HG03025 (cell line): ENCODE results near the gene PPFIA1.
"Not testable (repeated sequence)": the region's sequence is repeated elsewhere in the genome, so short reads cannot be mapped to it uniquely, and the experiment has no call there.

ENCODE experiments used
- ATAC-seq: cut with Tn5 transposase; IDR thresholded peaks from one replicate; pipeline ENCODE4 v1.9.1; 2021; ENCODE audit warnings: mild to moderate bottlenecking, moderate library complexity; ENCODE audit not compliant: unreplicated experiment, low FRiP score

Gene PPFIA1

GRCh38 chr11:70292863-70293262 lies 22.4 kb downstream of the PPFIA1 start:
- no peak for ATAC-seq

- ATAC-seq = not testable (repeated sequence)
These were observed 24.7 kb downstream of the PPFIA1 start for GRCh38 chr11:70295166-70295565.

- ATAC-seq = no peak
These were observed 26.2 kb downstream of the PPFIA1 start for GRCh38 chr11:70296681-70297080.

- ATAC-seq = no peak
These were observed 26.9 kb downstream of the PPFIA1 start for GRCh38 chr11:70297341-70297740.

- no peak for ATAC-seq
These were observed 27.9 kb downstream of the PPFIA1 start for GRCh38 chr11:70298243-70298915.

DNA sequence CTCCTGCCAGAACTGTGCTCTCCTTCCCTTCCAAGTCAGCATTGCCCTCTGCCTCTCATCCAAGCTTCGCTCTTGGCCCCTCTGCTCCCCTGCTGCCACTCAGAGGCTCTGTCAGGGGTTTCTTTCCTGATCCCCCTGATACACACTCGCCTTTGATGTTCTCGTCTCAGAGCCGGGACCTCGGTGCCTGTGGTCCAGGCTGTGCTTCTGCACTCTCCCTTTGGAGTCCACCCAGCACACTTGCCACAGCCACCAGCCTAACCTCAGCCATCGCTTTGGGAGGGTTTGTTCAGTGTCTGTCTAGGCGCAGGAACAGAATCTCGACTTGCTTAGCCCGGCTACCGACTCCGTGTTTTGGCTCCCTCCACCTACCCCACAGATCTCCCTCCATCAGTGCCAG lies 29.1 kb downstream of the PPFIA1 start:
- ATAC-seq = no peak

DNA sequence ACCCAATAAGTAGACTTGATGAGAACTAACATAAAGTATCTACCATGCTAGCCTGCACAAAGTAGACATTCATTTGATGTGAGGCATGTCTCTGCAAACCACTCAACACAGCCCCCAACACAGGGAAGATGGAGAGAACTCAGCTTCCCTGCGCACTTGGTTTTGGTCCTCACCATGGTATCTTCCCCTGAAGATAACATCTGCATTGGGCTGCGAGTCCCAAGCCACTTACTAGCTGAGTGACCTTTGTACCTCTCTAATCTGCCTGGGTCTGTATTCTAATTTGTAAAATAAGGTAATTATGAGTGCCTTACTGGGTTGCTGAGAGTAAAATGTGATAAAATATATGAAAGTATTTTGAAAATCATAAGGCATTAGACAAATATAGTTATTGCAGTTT lies 30.7 kb downstream of the PPFIA1 start:
- no peak for ATAC-seq

GRCh38 chr11:70301721-70302418 lies 31.4 kb downstream of the PPFIA1 start:
- no peak for ATAC-seq

DNA sequence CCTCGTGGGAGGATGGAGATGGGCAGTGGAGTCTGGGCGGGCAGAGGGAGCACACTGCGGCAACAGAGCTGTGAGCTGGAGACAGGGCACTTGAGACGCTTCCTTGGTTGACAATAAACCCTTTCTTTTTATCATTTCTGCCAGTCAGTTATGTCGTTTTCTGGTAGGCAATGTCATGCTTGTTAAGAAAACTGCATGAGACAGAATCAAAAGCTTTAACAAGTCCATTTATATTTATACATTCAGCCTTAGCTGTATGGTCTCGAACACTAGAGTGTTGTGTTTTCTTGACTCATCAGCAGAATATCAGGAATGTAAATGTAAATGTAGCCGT lies 31.9 kb downstream of the PPFIA1 start:
- ATAC-seq = no peak

GRCh38 chr11:70303070-70303469 lies 32.6 kb downstream of the PPFIA1 start:
- no peak for ATAC-seq

GRCh38 chr11:70304208-70304603 lies 33.7 kb downstream of the PPFIA1 start:
- ATAC-seq = no peak

DNA sequence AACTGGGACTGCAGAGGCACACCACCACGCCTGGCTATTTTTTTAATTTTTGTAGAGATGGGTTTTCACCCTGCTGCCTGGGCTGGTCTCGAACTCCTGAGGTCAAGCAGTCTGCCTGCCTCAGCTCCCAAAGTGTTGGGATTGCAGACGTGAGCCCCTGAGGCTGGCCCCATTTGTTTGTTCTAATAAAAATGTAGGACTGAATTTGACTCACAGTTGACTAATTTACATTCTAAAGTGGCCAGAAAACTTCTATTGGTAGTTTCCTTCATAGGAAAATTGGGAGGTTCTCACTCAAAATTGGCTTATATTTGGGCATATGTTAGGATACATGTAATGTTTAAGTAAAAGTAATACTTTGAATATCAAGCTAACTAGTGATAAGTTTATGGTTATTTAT lies 35.0 kb downstream of the PPFIA1 start:
- no peak for ATAC-seq

GRCh38 chr11:70306586-70307033 lies 36.1 kb downstream of the PPFIA1 start:
- no peak for ATAC-seq

DNA sequence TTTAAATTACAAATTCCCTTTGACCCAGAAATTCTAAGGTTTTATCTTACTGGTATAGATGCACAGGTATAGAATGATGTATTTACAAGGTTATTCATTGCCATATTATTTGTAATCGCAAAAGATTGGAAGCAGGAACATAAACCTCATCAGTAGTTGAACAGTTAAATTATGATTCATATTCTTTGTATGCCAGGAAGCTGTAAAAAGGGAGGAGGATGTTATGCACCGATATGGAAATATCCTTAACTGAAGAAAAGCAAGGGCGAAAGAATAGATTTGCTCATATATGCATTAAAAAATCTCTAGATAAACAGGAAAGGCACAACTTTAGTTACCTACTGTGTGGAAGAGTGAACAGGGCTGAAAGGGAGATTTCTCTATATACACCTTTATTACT lies 36.7 kb downstream of the PPFIA1 start:
- ATAC-seq = no peak

DNA sequence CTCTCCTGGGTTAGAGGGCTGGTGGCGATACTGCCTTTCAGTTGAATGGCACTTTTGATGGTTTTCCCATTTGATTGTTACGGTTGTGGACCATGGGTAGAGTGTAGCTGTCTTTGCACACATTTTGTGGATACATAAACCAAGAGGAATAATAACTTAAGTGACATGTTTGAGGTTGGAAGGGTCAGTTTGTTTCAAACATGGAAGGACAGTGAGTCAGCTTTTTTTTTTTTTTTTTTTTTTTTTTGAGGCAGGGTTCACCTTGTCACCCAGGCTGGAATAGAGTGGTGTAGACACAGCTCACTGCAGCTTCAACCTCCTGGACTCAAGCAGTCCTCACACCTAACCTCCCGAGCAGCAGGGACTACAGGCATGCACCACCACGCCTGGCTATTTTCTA lies 41.1 kb downstream of the PPFIA1 start:
- no peak for ATAC-seq

DNA sequence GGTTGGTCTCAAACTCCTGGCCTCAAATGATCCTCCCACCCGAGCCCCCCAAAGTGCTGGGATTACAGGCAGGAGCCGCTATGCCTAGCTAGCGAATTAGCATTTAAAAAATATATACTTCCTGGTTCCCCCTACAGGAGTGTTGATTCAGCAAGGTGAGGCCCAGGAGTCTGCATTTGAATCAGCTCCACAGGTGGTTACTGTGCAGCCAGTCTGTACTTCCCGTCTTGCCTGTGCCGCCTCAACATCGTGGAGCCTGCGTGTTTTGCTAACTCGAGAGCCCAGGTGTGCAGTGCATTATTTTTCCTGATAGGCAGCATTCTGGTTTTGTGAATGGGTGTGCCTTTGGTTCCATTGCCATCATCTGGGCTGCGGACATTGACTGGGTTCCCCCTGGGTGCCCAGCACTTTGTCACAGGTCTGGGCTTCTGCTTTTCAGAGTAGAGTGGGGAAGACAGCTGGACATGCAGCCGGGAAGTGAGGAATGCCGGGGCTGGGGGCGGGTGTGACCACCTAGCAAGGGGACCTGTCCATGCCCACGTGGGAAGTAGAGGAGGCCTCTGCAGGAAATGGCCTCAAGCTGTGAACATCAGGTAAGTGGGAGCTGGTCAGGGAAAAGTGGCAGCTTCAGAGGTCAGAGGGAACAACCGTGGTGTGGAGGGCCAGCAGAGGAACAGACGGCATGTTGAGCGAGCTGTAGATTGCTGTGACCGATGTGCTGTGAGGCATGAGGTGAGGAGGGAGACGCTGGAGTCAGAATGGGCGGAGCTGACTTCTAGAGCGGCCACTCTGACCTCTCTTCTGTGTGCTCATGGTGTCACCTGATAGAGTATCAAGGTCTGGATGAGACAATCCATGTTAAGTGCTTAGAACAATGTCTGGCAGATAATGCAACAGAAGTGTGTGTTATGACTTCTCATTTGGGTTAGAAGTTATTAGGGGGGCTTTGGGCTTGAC lies 42.2 kb downstream of the PPFIA1 start:
- no peak for ATAC-seq

GRCh38 chr11:70313945-70314344 lies 43.5 kb downstream of the PPFIA1 start:
- ATAC-seq = no peak

- no peak for ATAC-seq
These were observed 44.2 kb downstream of the PPFIA1 start for GRCh38 chr11:70314730-70315129.

DNA sequence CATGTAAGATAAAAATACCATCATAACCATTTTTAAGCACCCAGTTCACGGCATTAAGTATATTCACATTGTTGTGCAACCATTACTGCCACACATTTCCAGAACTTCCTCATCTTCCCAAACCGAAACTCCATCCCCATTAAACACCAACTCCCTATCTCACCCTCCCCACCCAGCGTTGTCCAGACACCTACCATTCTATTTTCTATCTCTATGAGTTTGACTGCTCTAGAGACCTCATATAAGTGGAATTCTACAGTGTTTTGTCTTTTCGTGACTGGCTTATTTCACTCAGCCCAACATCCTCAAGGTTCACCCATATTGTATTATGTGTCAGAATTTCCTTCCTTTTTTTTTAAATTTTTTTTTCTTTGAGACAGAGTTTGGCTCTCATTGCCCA lies 45.2 kb downstream of the PPFIA1 start:
- no peak for ATAC-seq

- ATAC-seq = no peak
These were observed 47.3 kb downstream of the PPFIA1 start for GRCh38 chr11:70317581-70318305.
